ENCODE results near the gene P4HB.

Gene P4HB

DNA sequence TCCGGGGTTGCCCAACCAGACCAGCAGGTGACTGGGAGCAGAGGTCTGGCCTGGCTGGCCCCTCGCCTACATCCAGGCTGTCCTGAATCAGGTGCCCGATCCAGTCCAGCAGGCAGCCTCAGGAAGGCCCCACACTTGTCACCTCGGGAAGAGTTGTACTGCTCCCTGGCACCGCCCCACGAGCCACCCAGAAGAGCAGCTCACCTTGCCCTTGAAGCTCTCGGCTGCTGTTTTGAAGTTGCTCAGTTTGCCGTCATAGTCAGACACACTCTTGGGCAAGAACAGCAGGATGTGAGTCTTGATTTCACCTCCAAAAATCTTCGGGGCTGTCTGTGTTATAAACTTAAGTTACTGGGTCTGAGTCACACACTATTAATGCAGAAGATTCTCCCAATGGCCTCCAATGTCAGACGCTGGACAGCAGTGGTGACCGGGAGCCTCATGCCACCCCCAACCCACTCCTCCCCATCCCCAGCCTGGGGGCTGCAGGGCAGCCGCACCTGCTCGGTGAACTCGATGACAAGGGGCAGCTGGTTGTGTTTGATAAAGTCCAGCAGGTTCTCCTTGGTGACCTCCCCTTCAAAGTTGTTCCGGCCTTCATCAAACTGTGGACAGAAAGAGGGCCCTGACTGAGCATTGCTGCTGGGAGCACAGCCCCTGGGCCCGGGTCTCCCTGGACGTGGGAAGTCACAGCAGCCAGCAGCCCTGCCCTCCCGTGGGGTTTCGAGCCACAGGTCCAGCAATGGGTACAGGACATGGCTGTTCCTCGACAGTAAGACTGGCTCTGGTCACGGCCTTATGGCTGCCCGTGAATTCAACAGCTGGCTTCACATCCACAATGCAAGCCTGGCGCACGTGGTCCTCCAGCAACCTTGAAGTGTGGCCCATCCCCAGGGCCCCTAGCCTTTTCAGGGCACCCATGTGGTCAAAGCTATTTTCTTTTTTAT, 13.3 kb downstream of the P4HB start:
- H3K4me3 ChIP-seq (ENCODE audit: low read depth, low read length): no peak overlapping the region
- TF ChIP-seq, protein P1, sequence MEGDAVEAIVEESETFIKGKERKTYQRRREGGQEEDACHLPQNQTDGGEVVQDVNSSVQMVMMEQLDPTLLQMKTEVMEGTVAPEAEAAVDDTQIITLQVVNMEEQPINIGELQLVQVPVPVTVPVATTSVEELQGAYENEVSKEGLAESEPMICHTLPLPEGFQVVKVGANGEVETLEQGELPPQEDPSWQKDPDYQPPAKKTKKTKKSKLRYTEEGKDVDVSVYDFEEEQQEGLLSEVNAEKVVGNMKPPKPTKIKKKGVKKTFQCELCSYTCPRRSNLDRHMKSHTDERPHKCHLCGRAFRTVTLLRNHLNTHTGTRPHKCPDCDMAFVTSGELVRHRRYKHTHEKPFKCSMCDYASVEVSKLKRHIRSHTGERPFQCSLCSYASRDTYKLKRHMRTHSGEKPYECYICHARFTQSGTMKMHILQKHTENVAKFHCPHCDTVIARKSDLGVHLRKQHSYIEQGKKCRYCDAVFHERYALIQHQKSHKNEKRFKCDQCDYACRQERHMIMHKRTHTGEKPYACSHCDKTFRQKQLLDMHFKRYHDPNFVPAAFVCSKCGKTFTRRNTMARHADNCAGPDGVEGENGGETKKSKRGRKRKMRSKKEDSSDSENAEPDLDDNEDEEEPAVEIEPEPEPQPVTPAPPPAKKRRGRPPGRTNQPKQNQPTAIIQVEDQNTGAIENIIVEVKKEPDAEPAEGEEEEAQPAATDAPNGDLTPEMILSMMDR (IDR thresholded peaks at IDR 0.05; ENCODE audit: low read depth, low read length): no peak

DNA sequence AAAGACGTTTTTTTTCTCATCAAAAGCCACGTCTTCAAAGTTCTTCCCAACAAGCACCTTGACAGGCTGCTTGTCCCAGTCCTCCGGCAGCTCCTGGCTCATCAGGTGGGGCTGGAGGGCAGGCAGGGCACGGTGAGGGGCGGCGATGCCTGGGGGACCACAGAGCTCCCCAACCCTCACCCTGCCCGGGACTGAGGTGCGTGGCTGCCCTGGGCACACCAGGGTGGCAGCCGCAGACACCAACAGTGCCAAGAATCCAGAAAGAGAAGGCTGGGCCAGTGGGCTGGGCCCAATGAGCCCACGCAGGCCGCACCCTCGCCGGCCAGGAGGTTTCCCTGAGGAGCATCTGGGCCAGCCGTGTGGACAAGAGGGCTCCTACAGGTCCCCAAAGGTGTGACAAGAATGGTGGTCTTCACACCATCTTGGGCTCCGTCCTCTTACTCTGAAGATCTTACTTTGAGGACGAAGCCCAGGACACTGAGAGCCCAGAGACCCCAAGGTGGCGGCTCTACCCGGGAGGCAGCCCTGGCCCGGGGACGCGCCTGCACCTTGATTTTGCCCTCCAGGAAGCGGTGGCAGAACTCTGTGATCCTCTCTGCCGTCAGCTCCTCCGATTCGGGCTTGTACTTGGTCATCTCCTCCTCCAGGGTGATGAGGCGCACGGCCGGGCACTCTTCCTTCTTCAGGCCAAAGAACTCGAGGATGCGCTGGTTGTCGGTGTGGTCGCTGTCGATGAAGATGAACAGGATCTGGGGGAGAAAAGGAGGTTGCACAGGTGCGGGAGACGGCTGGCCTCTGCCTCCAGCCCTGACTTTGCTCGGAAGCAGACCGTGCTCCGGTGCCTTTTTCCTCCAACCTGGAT, 14.2 kb downstream of the P4HB start:
- TF ChIP-seq, protein P1 (IDR thresholded peaks at IDR 0.05; ENCODE audit: low read depth, low read length): no peak
- H3K4me3 ChIP-seq (ENCODE audit: low read depth, low read length): no peak overlapping the region

DNA sequence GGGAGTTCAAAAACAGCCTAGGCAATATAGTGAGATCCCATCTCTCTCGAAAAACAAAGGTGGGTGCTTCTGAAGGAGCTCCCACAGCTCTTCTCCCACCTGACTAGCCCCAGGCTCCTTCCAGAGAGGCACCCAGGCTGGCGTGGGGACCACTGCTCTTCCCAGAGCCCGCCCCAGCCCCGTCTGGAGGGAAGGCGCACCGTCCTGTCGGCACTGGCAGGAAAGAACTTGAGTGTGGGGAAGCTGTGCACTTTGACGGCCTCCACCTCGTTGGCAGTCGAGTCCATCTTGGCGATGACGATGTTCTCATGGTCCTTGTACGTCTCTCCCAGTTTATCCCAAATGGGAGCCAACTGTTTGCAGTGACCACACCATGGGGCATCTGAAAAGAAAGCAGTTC, 15.0 kb downstream of the P4HB start:
- no peak overlapping the region for H3K4me3 ChIP-seq (ENCODE audit: low read depth, low read length)
- TF ChIP-seq, protein P1 (IDR thresholded peaks at IDR 0.05; ENCODE audit: low read depth, low read length): no peak

DNA sequence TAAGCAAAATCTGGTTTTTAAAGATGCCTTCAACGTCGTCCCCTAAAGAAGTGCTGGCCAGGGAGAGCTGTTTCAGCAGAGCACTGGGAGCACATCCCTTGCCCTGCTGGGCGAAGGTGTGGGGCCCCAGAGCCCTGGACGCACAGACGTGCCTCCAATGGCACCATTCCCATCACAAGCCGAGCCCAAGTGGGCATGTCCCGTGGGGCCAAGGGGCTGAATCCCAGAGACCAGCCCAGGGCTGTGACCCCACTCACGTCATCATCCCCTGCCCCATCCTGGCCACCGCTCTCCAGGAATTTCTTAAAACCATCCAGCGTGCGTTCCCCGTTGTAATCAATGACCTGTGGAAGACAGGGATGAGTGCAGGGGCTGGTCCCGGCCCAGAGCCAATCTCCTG, 15.4 kb downstream of the P4HB start:
- H3K4me3 ChIP-seq (ENCODE audit: low read depth, low read length): no peak overlapping the region
- TF ChIP-seq, protein P1 (IDR thresholded peaks at IDR 0.05; ENCODE audit: low read depth, low read length): no peak

DNA sequence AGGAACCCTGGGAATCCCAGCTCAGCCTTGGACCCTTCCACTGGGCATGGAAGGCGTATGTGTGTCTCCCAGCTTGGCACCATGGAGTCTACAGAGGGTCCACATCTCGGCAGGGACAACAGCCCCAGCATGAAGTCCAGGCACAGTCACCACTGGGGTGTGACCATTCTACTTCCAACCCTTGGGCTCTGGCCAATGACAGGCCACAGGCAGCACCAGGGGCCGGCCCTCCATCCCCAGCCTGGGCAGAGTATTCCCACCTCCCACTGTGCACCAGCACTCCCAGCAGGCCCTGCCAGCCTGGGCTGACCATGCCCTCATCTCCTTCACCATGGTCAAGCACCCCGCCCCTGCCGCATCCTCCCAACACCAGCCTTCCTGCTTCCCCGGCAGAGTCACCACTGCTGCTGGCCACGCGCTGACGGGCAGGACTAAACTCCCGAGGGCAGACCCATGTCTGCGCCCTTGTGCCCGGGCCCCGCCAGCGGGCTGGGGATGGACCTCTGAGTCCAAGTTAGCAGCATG, 15.9 kb downstream of the P4HB start:
- TF ChIP-seq, protein P1 (IDR thresholded peaks at IDR 0.05; ENCODE audit: low read depth, low read length): no peak
- H3K4me3 ChIP-seq (ENCODE audit: low read depth, low read length): no peak overlapping the region

DNA sequence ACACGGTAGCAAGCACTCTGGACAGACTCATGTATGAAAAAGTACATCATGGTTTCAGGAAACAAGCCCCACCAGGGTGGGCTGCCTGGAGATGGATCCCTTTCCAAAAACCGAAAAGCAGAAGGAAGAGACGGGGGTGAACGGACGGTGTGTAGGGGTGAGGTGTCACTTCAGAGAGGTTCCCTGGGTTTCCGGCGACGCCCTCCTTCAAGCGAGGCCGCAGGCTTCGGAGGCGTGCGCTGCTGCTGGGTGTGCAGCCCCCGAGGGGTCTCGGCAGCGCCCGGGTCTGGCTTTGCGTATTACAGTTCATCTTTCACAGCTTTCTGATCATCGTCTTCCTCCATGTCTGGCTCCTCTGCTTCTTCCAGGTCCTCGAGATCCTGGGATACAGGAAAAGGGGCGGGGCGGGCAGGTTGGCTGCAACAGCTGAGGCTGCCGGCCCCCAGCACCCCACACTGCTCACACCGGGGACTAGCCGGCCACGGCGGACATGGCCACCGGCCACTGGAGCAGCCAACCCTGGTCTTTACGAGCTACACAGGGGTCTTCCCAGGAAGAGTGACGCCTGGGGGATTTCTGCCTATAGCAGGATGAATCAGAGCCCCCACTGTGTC, 16.5 kb downstream of the P4HB start:
- H3K4me3 ChIP-seq (ENCODE audit: low read depth, low read length): no peak overlapping the region
- TF ChIP-seq, protein P1 (IDR thresholded peaks at IDR 0.05; ENCODE audit: low read depth, low read length): no peak
